A549 treated with AZD9567 at 1 μM for 4 hours (cell line): ENCODE results near the gene ZBTB2. TPM values are rescaled to one million over a fixed set of nuclear protein-coding genes. Genes with fewer than 3 reads are reported as not detected.

Experiments
- total RNA-seq: library from RNA; stranded (reverse); fragments of 200-300 nt; extraction: Qiagen RNA extraction; gene quantifications from 5 replicates; pipeline ENCODE4 v1.2.3, GENCODE V29; 2022; ENCODE audit not compliant: insufficient read depth

The ZBTB2 gene
- total RNA-seq, result 13.0 to 15.9 TPM (median 14.6 TPM) in 5 replicates

GRCh38 chr6:151391471-151392413 is at the start of gene ZBTB2:
TSS of gene ZBTB2 (minus strand) at chr6:151391559. CDS start at chr6:151373637, 17,922 bp downstream.

Other genes starting within 250 kb of the ZBTB2 start
- 124 to 172 TPM (median 159 TPM) in 5 replicates for gene AKAP12, start 151.6 kb downstream of the ZBTB2 start, total RNA-seq
- 13.7 to 16.1 TPM (median 14.1 TPM) in 5 replicates for gene RMND1, start 60.6 kb upstream of the ZBTB2 start, total RNA-seq
- gene CCDC170, start 102.5 kb upstream of the ZBTB2 start, total RNA-seq, result 0.03 to 0.46 TPM (median 0.20 TPM) in 4 of 5 replicates, not detected in the other